Adrenal gland (tissue), 12 donors: ENCODE results near the gene CCSER1. TPM values are rescaled to one million over a fixed set of nuclear protein-coding genes. Genes with fewer than 3 reads are reported as not detected.

ENCODE experiments used
- DNase-seq, 7 donors: peaks; one replicate each; pipeline ENCODE4 v3.0.0-alpha.2; 2019 to 2020
- H3K27ac ChIP-seq, 5 donors: fragments of 200-600 bp; sonication (generic) in 4 of 5; 1 replicate in 3 of 5; 2 replicates in 2 of 5; pipeline versions ENCODE4 v1.5.1 to v1.8.0; 2016 to 2020; ENCODE audit warnings: mild to moderate bottlenecking in 1 of 5
- H3K27me3 ChIP-seq: fragments of 200-600 bp; 2 replicates; pipeline ENCODE4 v1.8.0; 2021
- H3K36me3 ChIP-seq, 2 donors: fragments of 200-600 bp; replicated peaks in 1 of 2; 1 replicate in 1 of 2; 2 replicates in 1 of 2; pipeline versions ENCODE4 v1.5.1 to v1.8.0; 2018 to 2022
- H3K4me1 ChIP-seq, 2 donors: fragments of 200-600 bp; replicated peaks in 1 of 2; 1 replicate in 1 of 2; 2 replicates in 1 of 2; pipeline versions ENCODE4 v1.5.1 to v1.8.0; 2018 to 2021
- H3K4me3 ChIP-seq, 4 donors: fragments of 200-600 bp; sonication (generic) in 3 of 4; one replicate each; pipeline ENCODE4 v1.5.1; 2016 to 2018
- H3K9me3 ChIP-seq, 3 donors: fragments of 200-600 bp; sonication (generic) in 1 of 3; replicated peaks in 1 of 3; 1 replicate in 2 of 3; 2 replicates in 1 of 3; pipeline versions ENCODE4 v1.5.1 to v1.8.0; 2016 to 2021
- POLR2A ChIP-seq, 2 donors: fragments of 450-650 bp; IDR thresholded peaks; one replicate each; pipeline ENCODE4 v1.6.1; 2017; ENCODE audit warnings: antibody characterized with exemption in 2 of 2, mild to moderate bottlenecking in 2 of 2, moderate library complexity in 1 of 2
- WGBS, 4 donors: extraction: QIAGEN DNeasy Blood & Tissue Kit in 2 of 4; methylation state at CpG; one replicate each; pipeline versions ENCODE4 v1.1.5 to v1.1.7; 2013 to 2017; 5-methylcytosine and 5-hydroxymethylcytosine counted together
- intact Hi-C, 2 donors: fragments of 100-400 bp; cut with DNase I; formaldehyde crosslinking; loops; one replicate each; pipeline versions ENCODE4 v1.14.1 to v1.15.0; 2022 to 2023
- polyA plus RNA-seq, 3 donors: library from polyadenylated mRNA; stranded (reverse); fragments of 200-250 nt in 2 of 3; fragments of 350-450 nt in 1 of 3; fragmentation: Illumina TruSeq in 1 of 3; extraction: RNeasy Lipid Tissue Mini Kit (QIAGEN cat#74804) in 1 of 3; gene quantifications; one replicate each; pipeline ENCODE4 v1.2.3, GENCODE V29; 2013 to 2014
- total RNA-seq, 9 donors: library from RNA; depleted of rRNA in 4 of 9; stranded (reverse); fragments of >200 nt in 4 of 9; fragments of 120-200 nt in 1 of 9; fragmentation: NEBNext Ultra II Directional in 1 of 9; extraction: Animal tissue kit (Norgen Biotek cat#: 25700) in 1 of 9; gene quantifications; one replicate each; pipeline versions ENCODE4 v1.1.0 to v1.2.4, GENCODE V29; 2013 to 2023
- TF ChIP-seq, protein P1 (sequence below), 6 experiments: fragments of 450-650 bp in 4 of 6; fragments of 200-600 bp in 2 of 6; sonication (generic) in 1 of 6; IDR thresholded peaks; 1 replicate in 5 of 6; 2 replicates in 1 of 6; pipeline versions ENCODE4 v1.5.1 to v1.8.0; 2016 to 2021; ENCODE audit warnings: antibody characterized with exemption in 6 of 6, mild to moderate bottlenecking in 2 of 6, moderate library complexity in 1 of 6
- donor health status: healthy with polysubstance abuse.
- donor health status: Bipolar disorder and iron deficiency.
- donor health status: DM: yes; HTN: yes; CAD: no.
- donor health status: DM: no; HTN: no; CAD: no.
- donor health status: DM: no; HTN: no; CAD: no.
- donor health status: DM: yes; HTN: yes; CAD: no.

Gene CCSER1
- total and polyA plus RNA-seq, 12 donors: 0.14 to 11.7 (median 2.3) TPM; not detected in 1

DNA sequence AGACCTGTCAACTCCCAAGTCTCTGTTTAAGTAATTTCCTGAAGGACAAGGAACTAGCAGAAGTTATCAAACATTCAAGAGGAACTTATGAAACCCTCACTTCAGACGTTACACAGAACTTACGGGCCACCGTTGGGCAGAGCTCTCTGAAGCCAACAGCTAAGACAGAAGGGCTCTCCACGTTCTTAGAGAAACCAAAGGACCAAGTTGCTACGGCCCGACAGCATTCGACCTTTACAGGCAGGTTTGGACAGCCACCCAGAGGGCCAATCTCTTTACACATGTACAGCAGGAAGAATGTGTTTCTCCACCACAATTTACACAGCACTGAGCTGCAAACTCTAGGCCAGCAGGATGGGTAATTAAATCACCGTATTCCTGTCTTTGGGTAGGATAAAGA, 1471.5 kb downstream of the CCSER1 start:
- Histone ChIP-seq H3K27ac (no peak overlapping the region), H3K36me3 (no peaks in the 10 kb centered on the region), H3K4me1 (no peaks in the 10 kb centered on the region), H3K9me3 (no peaks in the 10 kb centered on the region), H3K4me3 (no peak overlapping the region), H3K27me3 (no peaks in the 10 kb centered on the region)
- WGBS, 4 donors: 72 to 85% (median 76%) methylated on average over 8 of the region's 8 CpGs
- no peak for DNase-seq
- intact Hi-C loops: no loop called here
- TF ChIP-seq, protein P1, sequence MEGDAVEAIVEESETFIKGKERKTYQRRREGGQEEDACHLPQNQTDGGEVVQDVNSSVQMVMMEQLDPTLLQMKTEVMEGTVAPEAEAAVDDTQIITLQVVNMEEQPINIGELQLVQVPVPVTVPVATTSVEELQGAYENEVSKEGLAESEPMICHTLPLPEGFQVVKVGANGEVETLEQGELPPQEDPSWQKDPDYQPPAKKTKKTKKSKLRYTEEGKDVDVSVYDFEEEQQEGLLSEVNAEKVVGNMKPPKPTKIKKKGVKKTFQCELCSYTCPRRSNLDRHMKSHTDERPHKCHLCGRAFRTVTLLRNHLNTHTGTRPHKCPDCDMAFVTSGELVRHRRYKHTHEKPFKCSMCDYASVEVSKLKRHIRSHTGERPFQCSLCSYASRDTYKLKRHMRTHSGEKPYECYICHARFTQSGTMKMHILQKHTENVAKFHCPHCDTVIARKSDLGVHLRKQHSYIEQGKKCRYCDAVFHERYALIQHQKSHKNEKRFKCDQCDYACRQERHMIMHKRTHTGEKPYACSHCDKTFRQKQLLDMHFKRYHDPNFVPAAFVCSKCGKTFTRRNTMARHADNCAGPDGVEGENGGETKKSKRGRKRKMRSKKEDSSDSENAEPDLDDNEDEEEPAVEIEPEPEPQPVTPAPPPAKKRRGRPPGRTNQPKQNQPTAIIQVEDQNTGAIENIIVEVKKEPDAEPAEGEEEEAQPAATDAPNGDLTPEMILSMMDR (IDR thresholded peaks at IDR 0.05): no peak
- no peak for TF ChIP-seq POLR2A (IDR thresholded peaks at IDR 0.05)

DNA sequence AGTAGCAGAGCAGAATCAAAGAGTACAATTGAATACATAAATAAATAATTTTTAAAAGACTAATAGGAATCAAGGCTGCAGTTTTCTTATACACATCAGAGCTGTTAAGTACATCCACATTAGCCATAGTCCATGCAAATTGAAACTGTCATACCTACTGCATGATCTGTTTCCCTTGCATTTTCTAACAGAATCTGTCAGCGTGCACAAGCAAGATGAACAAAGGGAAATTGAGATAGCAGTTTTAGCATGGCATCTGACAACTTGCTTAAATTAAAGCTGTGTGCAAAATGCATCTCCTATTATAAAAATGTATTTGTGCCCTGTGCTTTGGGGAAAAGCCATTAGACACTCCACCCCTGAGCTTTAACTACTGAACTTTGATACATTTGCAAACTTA, 1473.1 kb downstream of the CCSER1 start:
- no peaks in the 10 kb centered on the region for H3K9me3 ChIP-seq
- H3K27ac ChIP-seq: no peak overlapping the region
- intact Hi-C loops: no loop called here
- DNase-seq: no peak
- no peaks in the 10 kb centered on the region for H3K4me1 ChIP-seq
- no peak overlapping the region for H3K4me3 ChIP-seq
- TF ChIP-seq, protein P1 (IDR thresholded peaks at IDR 0.05): no peak
- no peak for TF ChIP-seq POLR2A (IDR thresholded peaks at IDR 0.05)
- WGBS, 4 donors: 72 to 91% (median 80%) methylated on average over 1 of the region's 1 CpG
- H3K36me3 ChIP-seq: no peaks in the 10 kb centered on the region
- no peaks in the 10 kb centered on the region for H3K27me3 ChIP-seq

DNA sequence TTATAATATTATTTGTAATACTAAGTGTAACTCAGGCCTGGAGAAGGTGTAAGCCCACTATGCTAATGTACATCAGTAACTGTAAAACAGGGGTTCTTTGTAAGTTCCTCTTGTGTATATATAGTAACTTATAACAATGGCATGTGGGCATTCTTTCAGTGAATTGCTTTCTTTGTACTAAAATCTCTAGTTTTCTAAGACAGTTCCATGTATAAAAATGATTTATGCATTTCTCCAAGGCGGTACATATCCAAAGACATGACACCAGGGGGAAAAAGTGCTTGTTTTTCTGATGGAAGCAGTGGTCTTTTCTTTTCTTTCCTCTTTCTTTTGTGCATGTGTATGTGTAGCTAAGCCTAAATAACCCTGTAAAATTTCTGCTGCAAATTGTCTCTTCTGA, 1474.2 kb downstream of the CCSER1 start:
- no peak for DNase-seq
- no peaks in the 10 kb centered on the region for H3K4me1 ChIP-seq
- no peak overlapping the region for H3K4me3 ChIP-seq
- H3K27me3 ChIP-seq: no peaks in the 10 kb centered on the region
- H3K9me3 ChIP-seq: peaks cover 0 to 6% (median 0%) of the 10 kb centered on the region in 3 donors
- H3K27ac ChIP-seq: no peak overlapping the region
- H3K36me3 ChIP-seq: no peaks in the 10 kb centered on the region
- no peak for TF ChIP-seq POLR2A (IDR thresholded peaks at IDR 0.05)
- intact Hi-C loops: no loop called here
- WGBS, 4 donors: 53 to 66% (median 63%) methylated on average over 1 of the region's 1 CpG

DNA sequence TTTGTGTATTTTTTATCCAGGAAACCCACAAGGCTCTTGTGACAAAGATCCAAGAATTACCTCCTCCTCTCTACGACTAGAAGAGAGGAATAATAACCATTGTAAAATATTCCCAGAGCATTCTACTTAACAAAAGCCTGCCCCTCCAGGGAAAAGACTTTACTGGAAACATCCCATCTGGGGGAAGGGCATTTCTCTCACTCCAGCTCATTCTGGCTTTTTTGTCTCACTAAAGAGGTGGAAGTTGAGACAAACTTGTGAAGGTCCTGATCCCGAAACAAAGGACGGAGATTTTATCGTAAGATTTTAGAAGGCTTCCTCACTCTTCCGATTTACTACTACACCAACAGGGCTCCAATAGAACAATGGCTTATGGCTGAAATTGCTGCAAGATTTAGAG, 1484.6 kb downstream of the CCSER1 start:
- Histone ChIP-seq H3K27ac (no peak overlapping the region), H3K9me3 (no peaks in the 10 kb centered on the region), H3K4me3 (no peak overlapping the region), H3K4me1 (no peaks in the 10 kb centered on the region), H3K27me3 (no peaks in the 10 kb centered on the region), H3K36me3 (no peaks in the 10 kb centered on the region)
- DNase-seq: no peak
- intact Hi-C loops: no loop called here
- 75 to 85% (median 79%) methylated on average over 5 of the region's 5 CpGs for WGBS, 4 donors
- TF ChIP-seq, protein P1 (IDR thresholded peaks at IDR 0.05): no peak
- no peak for TF ChIP-seq POLR2A (IDR thresholded peaks at IDR 0.05)

DNA sequence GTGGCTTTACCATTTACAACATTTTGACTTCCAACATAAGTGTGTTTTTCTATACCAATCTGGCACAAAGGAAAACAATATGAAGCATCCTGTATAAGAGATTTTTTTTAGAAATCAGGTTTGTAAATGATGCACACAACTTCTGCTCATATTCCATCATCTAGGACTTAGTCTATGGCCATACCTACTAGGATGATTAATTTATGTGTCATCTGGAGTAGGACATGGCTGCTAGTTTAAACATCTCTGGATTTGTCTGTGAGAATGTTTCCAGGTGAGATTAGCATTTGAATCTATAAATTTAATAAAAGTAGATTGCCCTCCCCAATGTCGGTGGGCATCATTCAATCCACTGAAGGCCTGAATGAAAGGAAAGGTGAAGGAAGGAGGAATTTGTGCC, 1493.8 kb downstream of the CCSER1 start:
- Histone ChIP-seq H3K27me3 (no peaks in the 10 kb centered on the region), H3K4me1 (no peaks in the 10 kb centered on the region), H3K36me3 (no peaks in the 10 kb centered on the region), H3K4me3 (no peak overlapping the region), H3K27ac (no peak overlapping the region), H3K9me3 (no peaks in the 10 kb centered on the region)
- intact Hi-C loops: no loop called here
- WGBS, 4 donors: 87 to 93% (median 91%) methylated on average over 1 of the region's 1 CpG
- no peak for TF ChIP-seq POLR2A (IDR thresholded peaks at IDR 0.05)
- TF ChIP-seq, protein P1 (IDR thresholded peaks at IDR 0.05): no peak
- no peak for DNase-seq
